H9 (cell line): ENCODE results near the gene MTHFD1L. TPM values are rescaled to one million over a fixed set of nuclear protein-coding genes. Genes with fewer than 3 reads are reported as not detected.

Experiments
- DNase-seq: peaks from one replicate; pipeline ENCODE4 v3.0.0-alpha.2; 2017
- H2AFZ ChIP-seq: one replicate; pipeline ENCODE4 v1.6.1; 2013; ENCODE audit warnings: mild to moderate bottlenecking, low read length, control low read depth, moderate library complexity
- H2AK5ac ChIP-seq: 2 replicates; pipeline ENCODE4 v1.6.1; 2013; ENCODE audit warnings: low read length, control low read depth, mixed read lengths; ENCODE audit not compliant: insufficient read length
- H2BK120ac ChIP-seq: one replicate; pipeline ENCODE4 v1.6.1; 2013; ENCODE audit warnings: low read depth, mild to moderate bottlenecking, low read length, control low read depth, inconsistent platforms; ENCODE audit not compliant: poor library complexity, severe bottlenecking
- H2BK12ac ChIP-seq: 2 replicates; pipeline ENCODE4 v1.6.1; 2013; ENCODE audit warnings: low read length, control low read depth, mixed read lengths, low read depth; ENCODE audit not compliant: insufficient read length
- H2BK15ac ChIP-seq: 2 replicates; pipeline ENCODE4 v1.6.1; 2013; ENCODE audit warnings: low read depth, low read length, control low read depth
- H2BK20ac ChIP-seq: one replicate; pipeline ENCODE4 v1.6.1; 2013; ENCODE audit warnings: low read depth, mild to moderate bottlenecking, low read length, control low read depth, inconsistent platforms; ENCODE audit not compliant: poor library complexity, severe bottlenecking
- H2BK5ac ChIP-seq: 2 replicates; pipeline ENCODE4 v1.6.1; 2013; ENCODE audit warnings: low read length, control low read depth, mixed read lengths; ENCODE audit not compliant: insufficient read length
- H3K14ac ChIP-seq: 2 replicates; pipeline ENCODE4 v1.6.1; 2013; ENCODE audit warnings: low read length, control low read depth; ENCODE audit not compliant: insufficient read depth
- H3K18ac ChIP-seq: 2 replicates; pipeline ENCODE4 v1.6.1; 2013; ENCODE audit warnings: low read depth, mild to moderate bottlenecking, mixed read lengths, low read length, control low read depth; ENCODE audit not compliant: insufficient read length
- H3K23ac ChIP-seq: 2 replicates; pipeline ENCODE4 v1.6.1; 2013; ENCODE audit warnings: low read length, control low read depth, mixed read lengths, low read depth; ENCODE audit not compliant: insufficient read length
- H3K23me2 ChIP-seq: 2 replicates; pipeline ENCODE4 v1.6.1; 2013; ENCODE audit warnings: low read depth, mild to moderate bottlenecking, mixed read lengths, low read length, control low read depth; ENCODE audit not compliant: insufficient read length, poor library complexity, severe bottlenecking
- H3K27ac ChIP-seq: 2 replicates; pipeline ENCODE4 v1.5.1; 2013; ENCODE audit warnings: low read length, control low read depth, mixed read lengths, low read depth; ENCODE audit not compliant: insufficient read length
- H3K27me3 ChIP-seq: 2 replicates; pipeline ENCODE4 v1.6.1; 2013; ENCODE audit warnings: low read length, control low read depth, inconsistent platforms; ENCODE audit not compliant: insufficient read depth
- H3K4ac ChIP-seq: 2 replicates; pipeline ENCODE4 v1.6.1; 2013; ENCODE audit warnings: low read depth, mild to moderate bottlenecking, control low read depth, inconsistent platforms, low read length, moderate library complexity
- H3K4me1 ChIP-seq: 2 replicates; pipeline ENCODE4 v1.6.1; 2013; ENCODE audit warnings: low read length, control low read depth, inconsistent platforms; ENCODE audit not compliant: insufficient read depth
- H3K4me2 ChIP-seq: 2 replicates; pipeline ENCODE4 v1.6.1; 2013; ENCODE audit warnings: low read length, control low read depth, mixed read lengths; ENCODE audit not compliant: insufficient read length, insufficient read depth
- H3K56ac ChIP-seq: 2 replicates; pipeline ENCODE4 v1.6.1; 2013; ENCODE audit warnings: low read depth, mild to moderate bottlenecking, mixed read lengths, low read length, control low read depth; ENCODE audit not compliant: insufficient read length
- H3K79me1 ChIP-seq: 2 replicates; pipeline ENCODE4 v1.6.1; 2013; ENCODE audit warnings: low read depth, mild to moderate bottlenecking, moderate library complexity, low read length, control low read depth, inconsistent platforms; ENCODE audit not compliant: insufficient read depth, poor library complexity, severe bottlenecking
- H3K79me2 ChIP-seq: 2 replicates; pipeline ENCODE4 v1.6.1; 2013; ENCODE audit warnings: low read length, control low read depth, inconsistent platforms; ENCODE audit not compliant: insufficient read depth
- H3K9ac ChIP-seq: 2 replicates; pipeline ENCODE4 v1.6.1; 2013; ENCODE audit warnings: low read length, control low read depth, mixed read lengths; ENCODE audit not compliant: insufficient read length; ENCODE audit errors: extremely low read depth
- H3K9me3 ChIP-seq: one replicate; pipeline ENCODE4 v1.6.1; 2013; ENCODE audit warnings: low read depth, low read length, inconsistent platforms; ENCODE audit not compliant: control insufficient read depth
- H3T11ph ChIP-seq: one replicate; pipeline ENCODE4 v1.6.1; 2013; ENCODE audit warnings: mild to moderate bottlenecking, low read length, control low read depth, inconsistent platforms
- H4K20me1 ChIP-seq: one replicate; pipeline ENCODE4 v1.6.1; 2013; ENCODE audit not compliant: control insufficient read depth, insufficient read length, insufficient read depth
- H4K5ac ChIP-seq: 2 replicates; pipeline ENCODE4 v1.6.1; 2013; ENCODE audit warnings: low read depth, mild to moderate bottlenecking, mixed read lengths, low read length, control low read depth; ENCODE audit not compliant: insufficient read length
- H4K8ac ChIP-seq: replicated peaks from 2 replicates; pipeline ENCODE4 v1.6.1; 2013; ENCODE audit warnings: low read length, control low read depth, mixed read lengths, low read depth; ENCODE audit not compliant: insufficient read length
- H4K91ac ChIP-seq: 2 replicates; pipeline ENCODE4 v1.6.1; 2013; ENCODE audit warnings: low read depth, mild to moderate bottlenecking, moderate library complexity, mixed read lengths, low read length, control low read depth; ENCODE audit not compliant: insufficient read length
- H3K27ac Mint-ChIP-seq, 3 experiments: 2 replicates in 2 of 3; 3 replicates in 1 of 3; pipeline ENCODE4 v1.8.0; 2020 to 2021; ENCODE audit warnings: mixed read lengths in 3 of 3, mild to moderate bottlenecking in 1 of 3, moderate library complexity in 1 of 3
- H3K27me3 Mint-ChIP-seq: 2 replicates; pipeline ENCODE4 v1.8.0; 2021; ENCODE audit warnings: low read depth, mild to moderate bottlenecking, moderate library complexity, mixed read lengths
- H3K36me3 Mint-ChIP-seq, 3 experiments: 2 replicates in 2 of 3; 3 replicates in 1 of 3; pipeline ENCODE4 v1.8.0; 2020 to 2021; ENCODE audit warnings: low read depth in 3 of 3, mixed read lengths in 3 of 3; ENCODE audit not compliant: insufficient read depth in 1 of 3
- H3K4me1 Mint-ChIP-seq, 2 experiments: 2 replicates each; pipeline ENCODE4 v1.8.0; 2020; ENCODE audit warnings: mixed read lengths in 2 of 2
- H3K4me3 Mint-ChIP-seq, 2 experiments: 2 replicates in 1 of 2; 3 replicates in 1 of 2; pipeline ENCODE4 v1.8.0; 2020 to 2021; ENCODE audit warnings: mild to moderate bottlenecking in 2 of 2, mixed read lengths in 2 of 2, moderate library complexity in 1 of 2
- H3K9me3 Mint-ChIP-seq, 2 experiments: 2 replicates in 1 of 2; 3 replicates in 1 of 2; pipeline ENCODE4 v1.8.0; 2020; ENCODE audit warnings: mild to moderate bottlenecking in 2 of 2, mixed read lengths in 2 of 2, moderate library complexity in 1 of 2
- CTCF ChIP-seq: fragments of 200-600 bp; sonication (generic); conservative IDR thresholded peaks from 3 replicates; pipeline ENCODE4 v1.8.0; 2021; ENCODE audit warnings: antibody characterized with exemption, mild to moderate bottlenecking
- WGBS: extraction: QIAGEN DNeasy Blood & Tissue Kit; methylation state at CpG from one replicate; pipeline ENCODE4 v1.1.7; 2013; ENCODE audit warnings: missing lambda C conversion rate, low lambda C conversion rate, mixed read lengths; ENCODE audit not compliant: insufficient read length; ENCODE audit errors: extremely low coverage; 5-methylcytosine and 5-hydroxymethylcytosine counted together
- total RNA-seq: library from RNA; stranded (reverse); gene quantifications from 2 replicates; pipeline ENCODE4 v1.2.1, GENCODE V29; 2021

MTHFD1L gene
- total RNA-seq, 1 experiment from 2014 or later = 90.2 TPM

- no peak overlapping the region for H2AK5ac ChIP-seq
- H2BK5ac ChIP-seq = no peak overlapping the region
- H4K20me1 ChIP-seq = no peaks in the 10 kb centered on the region
- H3K79me1 ChIP-seq = no peaks in the 10 kb centered on the region
- no peaks in the 10 kb centered on the region for H3K9me3 Mint-ChIP-seq
- no peaks in the 10 kb centered on the region for H3K23me2 ChIP-seq
- H4K8ac ChIP-seq = no peak overlapping the region
- H3T11ph ChIP-seq = no peak overlapping the region
- no peak overlapping the region for H3K18ac ChIP-seq
- no peak overlapping the region for H4K5ac ChIP-seq
- H3K27me3 Mint-ChIP-seq = no peaks in the 10 kb centered on the region
- no peaks in the 10 kb centered on the region for H3K9me3 ChIP-seq
- no CpG with 5 or more reads among the region's 9 CpGs for WGBS
- TF ChIP-seq CTCF = no peak
- no peak overlapping the region for H3K23ac ChIP-seq
- no peak overlapping the region for H4K91ac ChIP-seq
- H3K27ac Mint-ChIP-seq = peak overlapping the region in 1 of 3 experiments; percentile 65; a peak in 1 of 7 replicates
- peaks cover 2 to 7% of the 10 kb centered on the region in 2 experiments; a peak in 3 of 4 replicates for H3K4me1 Mint-ChIP-seq
- no peak overlapping the region for H3K4me2 ChIP-seq
- peaks cover 4 to 19% (median 8%) of the 10 kb centered on the region in 3 experiments; a peak in 6 of 7 replicates for H3K36me3 Mint-ChIP-seq
- DNase-seq = no peak
- H2BK120ac ChIP-seq = no peak overlapping the region
- H3K9ac ChIP-seq = no peak overlapping the region
- H3K79me2 ChIP-seq = no peaks in the 10 kb centered on the region
- H3K27ac ChIP-seq = no peak overlapping the region
- no peaks in the 10 kb centered on the region for H3K4me1 ChIP-seq
- H3K14ac ChIP-seq = no peak overlapping the region
- H3K56ac ChIP-seq = no peak overlapping the region
- H2BK20ac ChIP-seq = no peak overlapping the region
- H3K27me3 ChIP-seq = no peaks in the 10 kb centered on the region
- H2BK12ac ChIP-seq = no peak overlapping the region
- H2BK15ac ChIP-seq = no peak overlapping the region
- no peak overlapping the region for H3K4me3 Mint-ChIP-seq
- H2AFZ ChIP-seq = no peak overlapping the region
- H3K4ac ChIP-seq = no peak overlapping the region
Measured at GRCh38 chr6:151058021-151058733, 192.7 kb downstream of the MTHFD1L start.
